HG03159 (cell line): Measurements from ENCODE around the gene CHGA.

Experiments used
- ATAC-seq: cut with Tn5 transposase; IDR thresholded peaks from one replicate; pipeline ENCODE4 v1.9.1; 2021; ENCODE audit warnings: mild to moderate bottlenecking, moderate library complexity; ENCODE audit not compliant: unreplicated experiment

CHGA gene

GRCh38 chr14:92976268-92976667 lies 53.3 kb downstream of the CHGA start:
- no peak for ATAC-seq

- ATAC-seq: no peak
Measured at GRCh38 chr14:92978229-92979021, 55.5 kb downstream of the CHGA start.

GRCh38 chr14:92980866-92981265 lies 57.9 kb downstream of the CHGA start:
- no peak for ATAC-seq

- no peak for ATAC-seq
Measured at GRCh38 chr14:92981726-92982125, 58.8 kb downstream of the CHGA start.

- ATAC-seq: no peak
Measured at GRCh38 chr14:92982956-92983355, 60.0 kb downstream of the CHGA start.

GRCh38 chr14:92984082-92984788 lies 61.3 kb downstream of the CHGA start:
- ATAC-seq: no peak
